Stimulated activated CD4-positive, alpha-beta T cell treated with anti-CD3 and anti-CD28 coated beads, TNF-alpha, amount 100 ng/mL, for 24 hours (primary cell): Measurements from ENCODE around the gene CCDC154.

ENCODE experiments used
- DNase-seq, 3 experiments: peaks; one replicate each; pipeline ENCODE4 v3.0.0-alpha.2; 2020; ENCODE audit warnings: low read depth in 3 of 3

CCDC154 gene

DNA sequence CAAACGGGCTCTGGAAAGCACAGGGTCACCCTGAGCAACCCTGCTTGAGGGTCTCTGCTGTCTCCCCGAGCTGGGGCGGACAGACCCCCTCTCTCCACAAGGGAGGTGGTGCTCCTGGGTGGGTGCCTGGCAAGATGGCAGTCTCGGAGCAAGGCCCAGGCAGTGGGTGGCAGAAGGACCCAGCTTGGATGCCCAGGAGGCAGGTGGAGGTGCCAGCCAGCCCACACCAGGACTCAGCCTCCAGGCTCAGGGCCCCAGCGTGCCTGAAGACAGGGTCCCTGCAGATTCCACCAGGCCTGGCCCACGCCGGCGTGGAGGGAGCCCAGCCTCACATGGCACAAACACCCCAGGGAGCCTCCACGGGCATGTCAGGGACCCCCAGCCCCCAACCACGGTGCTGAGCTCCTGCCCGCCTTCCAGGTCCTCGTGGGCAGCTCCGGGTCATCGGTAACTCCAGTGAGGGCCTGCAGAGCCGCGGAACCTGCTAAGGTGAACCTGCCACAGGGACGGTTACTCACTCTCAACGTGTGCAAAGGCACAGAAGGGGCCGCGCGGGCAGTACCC, 50.7 kb downstream of the CCDC154 start:
- no peak for DNase-seq

DNA sequence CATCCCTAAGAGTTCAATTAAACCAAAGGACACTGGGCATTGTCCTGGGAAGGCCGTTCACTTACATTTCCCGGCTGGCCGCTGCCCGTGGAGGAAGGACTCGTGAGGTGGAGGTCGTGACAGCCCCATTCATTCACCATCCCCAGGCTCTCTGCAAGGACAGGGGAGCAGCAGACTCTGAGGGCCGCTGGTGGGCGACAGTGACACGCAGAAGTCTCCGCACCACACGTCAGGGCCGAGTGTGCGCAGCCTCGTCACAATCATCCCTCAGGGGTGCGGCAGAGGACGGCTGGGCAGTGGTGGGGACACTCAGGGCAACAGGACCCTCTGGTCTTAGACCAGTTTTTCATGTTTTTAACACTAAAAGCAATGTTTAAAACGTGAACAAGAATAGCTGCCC, 51.5 kb downstream of the CCDC154 start:
- no peak for DNase-seq

DNA sequence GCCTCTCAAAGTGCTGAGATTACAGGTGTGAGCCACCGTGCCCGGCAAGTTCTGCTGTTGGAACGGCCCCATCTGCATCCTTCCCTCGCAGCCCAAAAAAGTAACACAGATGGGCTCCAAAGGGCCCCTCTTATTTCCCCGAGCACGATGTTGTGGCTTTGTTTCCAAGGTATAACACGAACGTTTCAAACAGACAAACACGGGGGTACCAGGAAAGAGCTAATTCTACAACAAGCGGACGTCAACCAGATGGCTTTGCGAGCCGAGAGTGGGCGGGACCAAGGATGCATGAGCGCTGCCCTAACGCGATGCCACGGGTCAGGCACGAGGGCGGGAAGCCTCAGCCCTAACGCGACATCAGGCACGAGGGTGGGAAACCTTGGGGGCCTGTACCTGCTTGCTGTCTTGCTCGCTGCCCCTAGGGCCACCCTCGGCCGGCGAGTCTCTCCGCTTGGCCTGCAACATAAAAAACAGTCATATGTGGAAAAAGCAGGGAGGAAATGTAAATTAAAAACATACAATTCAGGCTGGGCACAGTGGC, 54.0 kb downstream of the CCDC154 start:
- no peak for DNase-seq

DNA sequence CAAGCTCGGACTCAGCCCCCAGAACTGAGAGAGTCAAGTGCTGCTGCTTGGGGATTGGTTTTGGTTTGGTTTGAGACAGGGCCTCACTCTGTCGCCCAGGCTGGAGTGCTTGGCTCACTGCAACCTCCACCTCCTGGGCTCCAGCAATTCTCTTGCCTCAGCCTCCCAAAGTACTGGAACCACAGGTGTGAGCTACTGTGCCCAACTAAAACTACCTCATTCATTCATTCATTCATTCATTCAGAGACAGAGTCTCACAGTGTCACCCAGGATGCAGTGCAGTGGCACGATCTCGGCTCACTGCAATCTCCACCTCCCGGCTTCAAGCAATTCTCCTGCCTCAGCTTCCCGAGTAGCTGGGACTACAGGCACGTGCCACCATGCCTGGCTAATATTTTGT, 54.6 kb downstream of the CCDC154 start:
- DNase-seq: no peak

DNA sequence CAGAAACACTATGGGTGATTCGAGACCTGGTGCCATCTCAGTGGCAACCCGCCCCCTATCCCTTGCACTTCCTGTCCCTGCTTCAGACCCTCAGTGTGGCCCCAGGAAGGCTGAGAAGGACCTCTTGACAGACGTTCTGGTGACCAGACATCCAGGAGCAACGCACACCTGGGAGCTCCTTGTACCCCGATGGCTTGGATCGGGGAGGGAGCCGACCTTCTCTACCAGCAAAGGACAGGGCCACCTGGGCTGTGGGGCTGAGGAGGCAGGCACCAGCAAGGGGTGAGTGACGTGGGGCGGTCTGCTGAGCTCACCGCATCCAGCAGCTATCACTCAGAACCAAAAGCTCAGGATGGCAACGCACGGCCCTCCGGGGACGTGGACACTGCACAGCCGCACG, 57.0 kb downstream of the CCDC154 start:
- DNase-seq: no peak

DNA sequence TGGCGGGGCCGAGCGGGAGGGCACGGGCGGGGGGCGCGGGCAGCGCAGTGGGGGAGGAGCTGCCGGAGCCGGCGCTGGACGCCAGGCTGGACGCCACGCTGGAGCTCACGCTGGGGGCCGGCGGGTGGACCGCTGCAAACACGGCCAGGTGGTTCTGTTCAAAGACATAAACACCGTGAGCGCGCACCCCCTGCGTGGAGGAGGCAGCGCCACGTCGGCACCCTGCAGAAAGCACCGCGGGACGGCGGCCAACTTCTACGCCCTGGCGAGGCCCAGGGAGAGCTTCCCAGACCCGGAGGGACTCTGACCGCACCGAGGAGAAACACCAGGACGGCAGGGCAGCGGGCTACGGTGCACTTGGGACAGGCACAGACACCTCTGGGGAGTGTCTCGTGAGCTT, 59.1 kb downstream of the CCDC154 start:
- no peak for DNase-seq
